ENCODE measurements around the gene IL18BP. TPM values are rescaled to one million over a fixed set of nuclear protein-coding genes. Genes with fewer than 3 reads are reported as not detected.

Gene IL18BP
- total RNA-seq, 1 donor from 2014 or later = 18.0 TPM

DNA sequence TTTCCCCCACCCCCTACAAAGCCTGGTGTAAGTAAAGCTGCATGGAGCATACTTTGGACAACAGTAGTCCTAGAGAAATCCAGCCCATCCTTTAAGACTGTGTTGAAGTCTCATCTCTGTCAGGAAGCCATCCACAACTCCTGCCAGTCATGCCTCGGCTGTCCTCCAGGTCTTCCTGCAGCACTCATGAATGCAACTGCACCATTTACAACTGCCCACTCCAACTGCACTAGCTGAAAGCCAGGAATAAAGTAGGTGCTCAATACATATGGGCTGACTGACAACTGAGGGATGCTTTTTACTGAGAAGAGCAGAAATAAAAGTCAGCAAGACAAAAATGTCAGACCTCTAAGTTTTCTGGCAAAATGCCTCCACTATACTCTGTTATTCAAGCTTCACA, 27.4 kb downstream of the IL18BP start:
- Histone ChIP-seq H3K27ac (no peak overlapping the region), H3K9me3 (no peaks in the 10 kb centered on the region), H3K4me3 (no peak overlapping the region), H3K36me3 (peaks cover 96% of the 10 kb centered on the region), H3K27me3 (ENCODE audit: low read depth) (no peaks in the 10 kb centered on the region), H3K4me1 (peaks cover 46% of the 10 kb centered on the region)
- no peak for ATAC-seq
- DNase-seq = no peak
- no peak for TF ChIP-seq CTCF (IDR thresholded peaks at IDR 0.05)
- intact Hi-C loops (cut with DNase I) = loop anchor here (5.0 kb wide), 1 partner anchor 66 kb away; no protein-coding TSS in a partner anchor

- Histone ChIP-seq H3K9me3 (no peaks in the 10 kb centered on the region), H3K27ac (no peak overlapping the region), H3K27me3 (ENCODE audit: low read depth) (no peaks in the 10 kb centered on the region), H3K4me1 (peaks cover 66% of the 10 kb centered on the region), H3K36me3 (peaks cover 99% of the 10 kb centered on the region), H3K4me3 (no peak overlapping the region)
- intact Hi-C loops (cut with DNase I) = no loop called here
- no peak for TF ChIP-seq CTCF (IDR thresholded peaks at IDR 0.05)
- ATAC-seq = no peak
- no peak for DNase-seq
These were observed 31.9 kb downstream of the IL18BP start for GRCh38 chr11:72030472-72031045.

- Histone ChIP-seq H3K27ac (no peak overlapping the region), H3K27me3 (ENCODE audit: low read depth) (no peaks in the 10 kb centered on the region), H3K36me3 (peaks cover 42% of the 10 kb centered on the region), H3K4me3 (no peak overlapping the region), H3K4me1 (peaks cover 71% of the 10 kb centered on the region), H3K9me3 (no peaks in the 10 kb centered on the region)
- ATAC-seq (no peak), DNase-seq (no peak)
- intact Hi-C loops (cut with DNase I) = no loop called here
- no peak for TF ChIP-seq CTCF (IDR thresholded peaks at IDR 0.05)
These were observed 38.0 kb downstream of the IL18BP start for GRCh38 chr11:72036687-72037086.

- Histone ChIP-seq H3K36me3 (peaks cover 33% of the 10 kb centered on the region), H3K27ac (peak overlapping the region; percentile 76), H3K27me3 (ENCODE audit: low read depth) (no peaks in the 10 kb centered on the region), H3K4me1 (peaks cover 71% of the 10 kb centered on the region), H3K9me3 (no peaks in the 10 kb centered on the region), H3K4me3 (peak overlapping the region; percentile 57)
- ATAC-seq = no peak
- no peak for DNase-seq
- intact Hi-C loops (cut with DNase I) = no loop called here
- TF ChIP-seq CTCF (IDR thresholded peaks at IDR 0.05) = no peak
These were observed 39.0 kb downstream of the IL18BP start for GRCh38 chr11:72037554-72038311.

- Histone ChIP-seq H3K9me3 (no peaks in the 10 kb centered on the region), H3K27me3 (ENCODE audit: low read depth) (no peaks in the 10 kb centered on the region), H3K4me3 (peak overlapping the region; percentile 57), H3K4me1 (peaks cover 70% of the 10 kb centered on the region), H3K36me3 (peaks cover 25% of the 10 kb centered on the region), H3K27ac (peak overlapping the region; percentile 76)
- DNase-seq (no peak), ATAC-seq (peak in 1 of 2 donors; percentile 36)
- intact Hi-C loops (cut with DNase I) = no loop called here
- TF ChIP-seq CTCF (IDR thresholded peaks at IDR 0.05) = no peak
These were observed 39.8 kb downstream of the IL18BP start for GRCh38 chr11:72038491-72038890.

Data from lower lobe of right lung (tissue), 2 donors.